ENCODE data around the gene LRIG1.

The LRIG1 gene

DNA sequence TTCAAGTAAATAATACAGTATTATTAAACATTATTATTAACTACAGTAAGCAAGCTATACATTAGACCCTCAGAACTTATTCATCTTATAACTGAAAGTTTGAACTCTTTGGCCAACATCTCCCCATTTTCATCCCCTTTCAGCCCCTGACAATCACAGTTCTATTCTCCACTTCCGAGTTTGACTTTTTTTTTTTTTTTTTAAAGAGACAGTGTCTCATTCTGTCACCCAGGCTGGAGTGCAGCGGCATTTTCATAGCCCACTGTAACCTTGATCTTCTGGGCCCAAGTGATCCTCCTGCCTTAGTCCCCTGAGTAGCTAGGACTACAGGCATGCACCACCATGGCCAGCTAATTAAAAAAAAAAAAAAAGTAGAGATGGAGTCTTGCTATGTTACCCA, 41.3 kb upstream of the LRIG1 start:
- POLR2A ChIA-PET = no interaction called here
- no peak for TF ChIP-seq ZNF335 (tag by site-specific recombination; conservative IDR thresholded peaks at IDR 0.05)
- TF ChIP-seq ZNF10 (tag by site-specific recombination; IDR thresholded peaks at IDR 0.05) = no peak
- H3K4me3 ChIP-seq (ENCODE audit: low read depth, low read length) = no peak overlapping the region
- H3K9me3 ChIP-seq (ENCODE audit: control insufficient read depth, insufficient read depth, low read depth, low read length) = no peaks in the 10 kb centered on the region
- H3K36me3 ChIP-seq (ENCODE audit: control insufficient read depth in 2 of 2, insufficient read depth in 1 of 2, low read length in 2 of 2) = no peaks in the 10 kb centered on the region
- no peak overlapping the region for H3K27ac ChIP-seq (ENCODE audit: extremely low read depth, low read depth, low read length)
- CTCF ChIA-PET = no interaction called here
- H3K4me1 ChIP-seq (ENCODE audit: control insufficient read depth, insufficient read depth, low read length) = no peaks in the 10 kb centered on the region

DNA sequence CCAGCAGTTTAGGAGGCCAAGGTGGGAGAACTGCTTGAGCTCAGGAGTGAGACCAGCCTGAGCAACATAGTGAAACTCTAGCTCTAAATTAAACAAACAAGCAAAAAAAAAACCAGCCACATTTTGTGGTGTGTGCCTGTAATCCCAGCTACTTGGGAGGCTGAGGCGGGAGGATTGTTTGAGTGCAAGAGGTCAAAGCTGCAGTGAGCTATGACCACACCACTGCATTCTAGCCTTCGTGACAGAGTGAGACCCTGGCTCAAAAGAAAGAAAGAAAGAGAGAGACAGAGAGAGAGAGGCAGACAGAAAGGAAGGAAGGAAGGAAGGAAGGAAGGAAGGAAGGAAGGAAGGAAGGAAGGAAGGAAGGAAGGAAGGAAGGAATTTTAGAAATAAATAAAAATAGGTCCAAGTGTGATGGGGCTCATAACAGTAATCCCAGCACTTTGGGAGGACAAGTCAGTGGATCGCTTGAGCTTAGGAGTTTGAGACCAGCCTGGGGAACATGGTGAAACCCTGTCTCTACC, 38.7 kb upstream of the LRIG1 start:
- ChIA-PET CTCF (no interaction called here), POLR2A (interaction anchor here (0.6 kb wide), 1 partner anchor 27 kb away, joined by 3 read pairs; no protein-coding TSS in a partner anchor)
- no peak overlapping the region for H3K4me3 ChIP-seq (ENCODE audit: low read depth, low read length)
- no peaks in the 10 kb centered on the region for H3K4me1 ChIP-seq (ENCODE audit: control insufficient read depth, insufficient read depth, low read length)
- H3K36me3 ChIP-seq (ENCODE audit: control insufficient read depth in 2 of 2, insufficient read depth in 1 of 2, low read length in 2 of 2) = no peaks in the 10 kb centered on the region
- H3K27ac ChIP-seq (ENCODE audit: extremely low read depth, low read depth, low read length) = no peak overlapping the region
- no peak for TF ChIP-seq ZNF140 (tag by site-specific recombination; IDR thresholded peaks at IDR 0.05)
- TF ChIP-seq, protein P1, sequence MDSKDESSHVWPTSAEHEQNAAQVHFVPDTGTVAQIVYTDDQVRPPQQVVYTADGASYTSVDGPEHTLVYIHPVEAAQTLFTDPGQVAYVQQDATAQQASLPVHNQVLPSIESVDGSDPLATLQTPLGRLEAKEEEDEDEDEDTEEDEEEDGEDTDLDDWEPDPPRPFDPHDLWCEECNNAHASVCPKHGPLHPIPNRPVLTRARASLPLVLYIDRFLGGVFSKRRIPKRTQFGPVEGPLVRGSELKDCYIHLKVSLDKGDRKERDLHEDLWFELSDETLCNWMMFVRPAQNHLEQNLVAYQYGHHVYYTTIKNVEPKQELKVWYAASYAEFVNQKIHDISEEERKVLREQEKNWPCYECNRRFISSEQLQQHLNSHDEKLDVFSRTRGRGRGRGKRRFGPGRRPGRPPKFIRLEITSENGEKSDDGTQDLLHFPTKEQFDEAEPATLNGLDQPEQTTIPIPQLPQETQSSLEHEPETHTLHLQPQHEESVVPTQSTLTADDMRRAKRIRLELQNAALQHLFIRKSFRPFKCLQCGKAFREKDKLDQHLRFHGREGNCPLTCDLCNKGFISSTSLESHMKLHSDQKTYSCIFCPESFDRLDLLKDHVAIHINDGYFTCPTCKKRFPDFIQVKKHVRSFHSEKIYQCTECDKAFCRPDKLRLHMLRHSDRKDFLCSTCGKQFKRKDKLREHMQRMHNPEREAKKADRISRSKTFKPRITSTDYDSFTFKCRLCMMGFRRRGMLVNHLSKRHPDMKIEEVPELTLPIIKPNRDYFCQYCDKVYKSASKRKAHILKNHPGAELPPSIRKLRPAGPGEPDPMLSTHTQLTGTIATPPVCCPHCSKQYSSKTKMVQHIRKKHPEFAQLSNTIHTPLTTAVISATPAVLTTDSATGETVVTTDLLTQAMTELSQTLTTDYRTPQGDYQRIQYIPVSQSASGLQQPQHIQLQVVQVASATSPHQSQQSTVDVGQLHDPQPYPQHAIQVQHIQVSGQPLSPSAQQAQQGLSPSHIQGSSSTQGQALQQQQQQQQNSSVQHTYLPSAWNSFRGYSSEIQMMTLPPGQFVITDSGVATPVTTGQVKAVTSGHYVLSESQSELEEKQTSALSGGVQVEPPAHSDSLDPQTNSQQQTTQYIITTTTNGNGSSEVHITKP (tag by site-specific recombination; IDR thresholded peaks at IDR 0.05) = no peak
- TF ChIP-seq MYNN (tag by site-specific recombination; IDR thresholded peaks at IDR 0.05; ENCODE audit: borderline replicate concordance) = no peak
- TF ChIP-seq ZNF366 (tag by site-specific recombination; conservative IDR thresholded peaks at IDR 0.05) = peak; percentile 68
- TF ChIP-seq ZNF211 (tag by site-specific recombination; IDR thresholded peaks at IDR 0.05; ENCODE audit: low read depth) = no peak
- no peaks in the 10 kb centered on the region for H3K9me3 ChIP-seq (ENCODE audit: control insufficient read depth, insufficient read depth, low read depth, low read length)

DNA sequence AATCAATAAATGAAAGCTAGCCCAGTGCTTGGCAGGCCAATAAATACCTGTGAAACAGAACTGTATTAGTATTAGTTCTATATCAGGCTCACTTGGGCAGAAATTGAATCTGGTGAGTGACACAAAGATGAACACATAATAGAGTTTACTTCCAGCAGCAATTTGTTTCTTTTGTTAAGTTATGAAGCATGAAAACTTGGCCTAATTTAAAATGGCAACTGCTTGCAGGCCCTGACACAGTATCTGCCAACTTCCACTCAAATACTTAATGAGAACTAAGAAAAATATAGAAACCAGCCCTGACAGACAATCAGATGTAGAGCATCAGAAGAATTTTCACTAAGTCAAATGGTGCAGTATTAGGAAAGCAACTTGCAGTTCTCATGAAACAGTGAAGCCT, 37.6 kb upstream of the LRIG1 start:
- TF ChIP-seq ZNF530 (tag by site-specific recombination; IDR thresholded peaks at IDR 0.05; ENCODE audit: low read depth) (no peak), ZNF555 (tag by site-specific recombination; conservative IDR thresholded peaks at IDR 0.05) (no peak), RBAK (tag by site-specific recombination; IDR thresholded peaks at IDR 0.05) (no peak), ZNF677 (tag by site-specific recombination; IDR thresholded peaks at IDR 0.05) (no peak), ZNF146 (tag by site-specific recombination; IDR thresholded peaks at IDR 0.05) (no peak), ZFP41 (tag by site-specific recombination; IDR thresholded peaks at IDR 0.05; ENCODE audit: borderline replicate concordance) (no peak)

DNA sequence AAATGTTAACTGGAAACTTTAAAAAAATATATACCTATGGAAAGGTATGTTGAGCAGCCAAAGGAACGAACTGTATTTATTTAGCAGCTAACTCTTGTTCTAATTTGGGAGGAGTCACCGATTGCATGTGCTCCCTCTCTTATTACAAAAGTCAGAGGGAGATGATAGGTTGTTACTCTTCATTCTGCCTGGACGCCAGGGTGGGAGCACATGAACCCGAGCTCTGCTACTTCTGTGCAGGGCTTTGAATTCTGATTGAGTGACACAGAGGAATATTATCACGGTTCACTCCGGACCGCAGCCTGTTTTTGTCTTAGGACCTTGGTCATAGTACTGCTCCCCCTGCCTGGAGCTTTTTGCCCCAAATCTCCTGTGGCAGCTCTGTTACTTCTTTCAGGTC, 36.9 kb upstream of the LRIG1 start:
- H3K9me3 ChIP-seq (ENCODE audit: control insufficient read depth, insufficient read depth, low read depth, low read length) = no peaks in the 10 kb centered on the region
- TF ChIP-seq ZNF776 (tag by site-specific recombination; IDR thresholded peaks at IDR 0.05; ENCODE audit: borderline replicate concordance) = no peak
- TF ChIP-seq, protein P2, sequence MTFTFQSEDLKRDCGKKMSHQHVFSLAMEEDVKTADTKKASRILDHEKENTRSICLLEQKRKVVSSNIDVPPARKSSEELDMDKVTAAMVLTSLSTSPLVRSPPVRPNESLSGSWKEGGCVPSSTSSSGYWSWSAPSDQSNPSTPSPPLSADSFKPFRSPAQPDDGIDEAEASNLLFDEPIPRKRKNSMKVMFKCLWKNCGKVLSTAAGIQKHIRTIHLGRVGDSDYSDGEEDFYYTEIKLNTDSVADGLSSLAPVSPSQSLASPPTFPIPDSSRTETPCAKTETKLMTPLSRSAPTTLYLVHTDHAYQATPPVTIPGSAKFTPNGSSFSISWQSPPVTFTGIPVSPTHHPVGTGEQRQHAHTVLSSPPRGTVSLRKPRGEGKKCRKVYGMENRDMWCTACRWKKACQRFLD (tag by site-specific recombination; IDR thresholded peaks at IDR 0.05) = no peak
- no peak for TF ChIP-seq KLF9 (tag by site-specific recombination; IDR thresholded peaks at IDR 0.05; ENCODE audit: low read depth)
- no peak for TF ChIP-seq ZNF391 (tag by site-specific recombination; IDR thresholded peaks at IDR 0.05; ENCODE audit: borderline replicate concordance, low read depth)
- TF ChIP-seq, protein P3, sequence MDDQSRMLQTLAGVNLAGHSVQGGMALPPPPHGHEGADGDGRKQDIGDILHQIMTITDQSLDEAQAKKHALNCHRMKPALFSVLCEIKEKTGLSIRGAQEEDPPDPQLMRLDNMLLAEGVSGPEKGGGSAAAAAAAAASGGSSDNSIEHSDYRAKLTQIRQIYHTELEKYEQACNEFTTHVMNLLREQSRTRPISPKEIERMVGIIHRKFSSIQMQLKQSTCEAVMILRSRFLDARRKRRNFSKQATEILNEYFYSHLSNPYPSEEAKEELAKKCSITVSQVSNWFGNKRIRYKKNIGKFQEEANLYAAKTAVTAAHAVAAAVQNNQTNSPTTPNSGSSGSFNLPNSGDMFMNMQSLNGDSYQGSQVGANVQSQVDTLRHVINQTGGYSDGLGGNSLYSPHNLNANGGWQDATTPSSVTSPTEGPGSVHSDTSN (CRISPR knock-in tag; IDR thresholded peaks at IDR 0.05) = no peak
- TF ChIP-seq ZNF19 (tag by site-specific recombination; IDR thresholded peaks at IDR 0.05; ENCODE audit: low read depth) = no peak
- TF ChIP-seq ZNF501 (tag by site-specific recombination; IDR thresholded peaks at IDR 0.05) = no peak
- TF ChIP-seq ZNF76 (tag by site-specific recombination; IDR thresholded peaks at IDR 0.05; ENCODE audit: borderline replicate concordance, low read depth) = no peak
- no peak overlapping the region for H3K27ac ChIP-seq (ENCODE audit: extremely low read depth, low read depth, low read length)
- H3K36me3 ChIP-seq (ENCODE audit: control insufficient read depth in 2 of 2, insufficient read depth in 1 of 2, low read length in 2 of 2) = no peaks in the 10 kb centered on the region
- no peaks in the 10 kb centered on the region for H3K4me1 ChIP-seq (ENCODE audit: control insufficient read depth, insufficient read depth, low read length)
- ChIA-PET POLR2A (no interaction called here), CTCF (no interaction called here)
- H3K4me3 ChIP-seq (ENCODE audit: low read depth, low read length) = no peak overlapping the region

More for the DNA sequence above, 37.6 kb upstream of the LRIG1 start:
- ChIA-PET POLR2A (no interaction called here), CTCF (no interaction called here)
- H3K4me1 ChIP-seq (ENCODE audit: control insufficient read depth, insufficient read depth, low read length) = no peaks in the 10 kb centered on the region
- H3K36me3 ChIP-seq (ENCODE audit: control insufficient read depth in 2 of 2, insufficient read depth in 1 of 2, low read length in 2 of 2) = no peaks in the 10 kb centered on the region
- H3K27ac ChIP-seq (ENCODE audit: extremely low read depth, low read depth, low read length) = no peak overlapping the region
- H3K4me3 ChIP-seq (ENCODE audit: low read depth, low read length) = no peak overlapping the region
- H3K9me3 ChIP-seq (ENCODE audit: control insufficient read depth, insufficient read depth, low read depth, low read length) = no peaks in the 10 kb centered on the region
